G401.6 (cell line): Measurements from ENCODE around the gene DAND5.

Source experiments
- FAIRE-seq: peaks from 2 replicates; lab custom pipeline; 2012; peaks lifted over from hg19 to GRCh38; lab: Jason Lieb, UNC

The DAND5 gene

DNA sequence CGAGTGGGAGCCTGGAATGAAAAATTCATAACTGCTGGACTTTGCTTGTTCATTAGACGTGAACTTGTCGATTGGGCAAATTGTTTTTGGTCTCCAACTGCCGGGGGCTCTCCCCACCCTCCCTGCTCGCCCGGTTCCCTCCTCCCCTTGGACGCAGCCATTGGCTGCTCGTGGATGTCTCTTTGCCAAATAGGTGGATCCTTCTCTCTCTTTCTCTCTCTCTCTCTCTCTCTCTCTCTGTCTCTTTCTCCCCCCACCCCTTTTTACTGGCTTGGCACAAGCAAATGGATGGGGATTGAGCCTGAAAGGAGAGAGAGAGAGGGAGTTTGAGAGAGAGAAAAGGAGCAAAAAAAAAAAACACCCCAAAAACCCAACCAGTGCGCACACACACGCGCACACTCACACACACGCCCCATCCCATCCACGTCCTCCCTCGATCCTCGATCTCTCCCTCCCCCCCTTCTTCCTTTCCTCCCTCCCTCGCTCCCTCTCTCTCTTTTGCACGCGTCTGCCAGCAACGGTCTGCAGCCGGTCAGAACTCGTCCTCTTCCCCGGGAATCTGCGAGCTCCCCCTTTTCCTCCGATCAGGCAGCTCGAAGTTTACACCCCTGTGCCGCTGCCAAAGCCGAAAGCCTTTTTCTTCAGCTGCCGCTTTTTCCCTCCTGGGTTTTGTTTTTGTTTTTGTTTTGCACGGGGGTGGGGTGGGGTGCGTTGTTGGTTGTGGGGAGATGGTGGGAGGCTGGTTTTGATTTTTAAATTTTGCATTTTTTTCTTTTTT, 53.7 kb downstream of the DAND5 start:
- FAIRE-seq, result peak; percentile 83

DNA sequence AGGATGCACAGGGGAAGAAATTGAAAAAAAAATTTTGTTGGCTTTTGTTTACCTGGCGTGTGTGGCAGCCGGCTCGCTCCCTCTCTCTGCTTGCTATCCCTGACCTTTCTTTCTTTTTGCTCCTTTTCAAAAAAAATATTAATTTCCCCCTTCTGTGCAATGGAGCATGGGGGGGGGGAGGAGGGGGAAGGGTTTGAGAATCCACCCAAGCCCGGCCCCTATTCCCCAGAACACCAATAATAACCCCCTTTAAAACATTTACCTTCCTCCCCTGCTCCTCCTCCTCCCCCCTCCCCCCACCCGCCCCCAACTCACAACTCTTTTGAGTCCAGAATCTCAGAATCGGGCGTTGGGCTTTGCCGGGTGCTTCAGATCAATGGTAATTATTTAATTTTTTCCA, 54.3 kb downstream of the DAND5 start:
- no peak for FAIRE-seq
